Calu3 (cell line): ENCODE data around the gene WIPF3. TPM values are rescaled to one million over a fixed set of nuclear protein-coding genes. Genes with fewer than 3 reads are reported as not detected.
"Not testable (repeated sequence)": the region's sequence is repeated elsewhere in the genome, so short reads cannot be mapped to it uniquely, and the experiment has no call there.

ENCODE experiments used
- BruUV-seq: library from RNA; stranded (reverse); fragments of 400-500 nt; replicated peaks from 2 replicates; lab custom pipeline; 2021; lab: Mats Ljungman, UMichigan
- CTCF ChIA-PET: fragments of 300-600 bp; sonication (Branson Sonifier 250); formaldehyde crosslinking; loops from one replicate; lab custom pipeline; 2022; ENCODE audit warnings: antibody characterized with exemption; lab: Charles Lee
- DNase-seq: peaks from one replicate; pipeline ENCODE4 v3.0.0; 2022
- H3K27ac Mint-ChIP-seq: one replicate; pipeline ENCODE4 v1.8.0; 2022; ENCODE audit warnings: mixed read lengths; ENCODE audit not compliant: unreplicated experiment
- H3K27me3 Mint-ChIP-seq: one replicate; pipeline ENCODE4 v1.8.0; 2022; ENCODE audit warnings: mixed read lengths; ENCODE audit not compliant: unreplicated experiment
- H3K36me3 Mint-ChIP-seq: one replicate; pipeline ENCODE4 v1.8.0; 2022; ENCODE audit warnings: mild to moderate bottlenecking, moderate library complexity, mixed read lengths; ENCODE audit not compliant: insufficient read depth, unreplicated experiment
- H3K4me1 Mint-ChIP-seq: one replicate; pipeline ENCODE4 v1.8.0; 2022; ENCODE audit warnings: mild to moderate bottlenecking, low read depth, mixed read lengths; ENCODE audit not compliant: unreplicated experiment
- H3K4me3 Mint-ChIP-seq: one replicate; pipeline ENCODE4 v1.8.0; 2022; ENCODE audit warnings: mild to moderate bottlenecking, low read depth, moderate library complexity, mixed read lengths; ENCODE audit not compliant: unreplicated experiment
- H3K9me3 Mint-ChIP-seq: one replicate; pipeline ENCODE4 v1.8.0; 2022; ENCODE audit warnings: low read depth, mixed read lengths; ENCODE audit not compliant: unreplicated experiment
- intact Hi-C: fragments of 100-400 bp; cut with micrococcal nuclease; formaldehyde crosslinking; loops from one replicate; pipeline ENCODE4 v1.10.0; 2022; ENCODE audit not compliant: unreplicated experiment
- total RNA-seq: library from RNA; stranded (reverse); gene quantifications from 2 replicates; pipeline ENCODE4 v1.2.3, GENCODE V29; 2022
- TF ChIP-seq, protein P1 (sequence below): fragments of 200-600 bp; IDR thresholded peaks from one replicate; pipeline ENCODE4 v1.8.0; 2022; ENCODE audit warnings: antibody characterized with exemption; ENCODE audit not compliant: unreplicated experiment

Gene WIPF3
- total RNA-seq, 1 experiment from 2014 or later: 4.9 TPM

DNA sequence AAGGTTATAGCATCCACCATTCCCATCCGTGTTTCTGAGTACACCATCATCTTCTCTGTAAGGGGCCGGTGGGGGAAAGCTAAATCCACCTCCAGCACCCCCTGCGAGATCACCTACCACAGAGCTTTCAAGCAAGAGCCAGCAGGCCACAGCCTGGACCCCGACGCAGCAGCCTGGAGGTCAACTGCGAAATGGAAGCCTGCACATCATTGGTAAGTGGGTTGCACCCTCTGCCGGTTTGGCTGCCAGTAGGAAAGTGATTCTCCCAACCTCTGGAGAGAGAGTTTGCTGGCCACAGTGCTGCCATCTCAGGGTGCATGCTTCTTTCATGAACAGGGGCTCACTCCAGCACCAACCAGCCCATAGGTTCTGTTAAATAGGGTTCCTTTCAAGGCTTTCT, 81.7 kb downstream of the WIPF3 start:
- H3K27me3 Mint-ChIP-seq: no peaks in the 10 kb centered on the region
- H3K27ac Mint-ChIP-seq: no peak overlapping the region
- H3K4me3 Mint-ChIP-seq: no peak overlapping the region
- H3K9me3 Mint-ChIP-seq: no peaks in the 10 kb centered on the region
- no TSS peak for BruUV-seq
- CTCF ChIA-PET: no interaction called here
- H3K4me1 Mint-ChIP-seq: no peaks in the 10 kb centered on the region
- TF ChIP-seq, protein P1, sequence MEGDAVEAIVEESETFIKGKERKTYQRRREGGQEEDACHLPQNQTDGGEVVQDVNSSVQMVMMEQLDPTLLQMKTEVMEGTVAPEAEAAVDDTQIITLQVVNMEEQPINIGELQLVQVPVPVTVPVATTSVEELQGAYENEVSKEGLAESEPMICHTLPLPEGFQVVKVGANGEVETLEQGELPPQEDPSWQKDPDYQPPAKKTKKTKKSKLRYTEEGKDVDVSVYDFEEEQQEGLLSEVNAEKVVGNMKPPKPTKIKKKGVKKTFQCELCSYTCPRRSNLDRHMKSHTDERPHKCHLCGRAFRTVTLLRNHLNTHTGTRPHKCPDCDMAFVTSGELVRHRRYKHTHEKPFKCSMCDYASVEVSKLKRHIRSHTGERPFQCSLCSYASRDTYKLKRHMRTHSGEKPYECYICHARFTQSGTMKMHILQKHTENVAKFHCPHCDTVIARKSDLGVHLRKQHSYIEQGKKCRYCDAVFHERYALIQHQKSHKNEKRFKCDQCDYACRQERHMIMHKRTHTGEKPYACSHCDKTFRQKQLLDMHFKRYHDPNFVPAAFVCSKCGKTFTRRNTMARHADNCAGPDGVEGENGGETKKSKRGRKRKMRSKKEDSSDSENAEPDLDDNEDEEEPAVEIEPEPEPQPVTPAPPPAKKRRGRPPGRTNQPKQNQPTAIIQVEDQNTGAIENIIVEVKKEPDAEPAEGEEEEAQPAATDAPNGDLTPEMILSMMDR: no peak
- no peaks in the 10 kb centered on the region for H3K36me3 Mint-ChIP-seq
- intact Hi-C loops: no loop called here
- DNase-seq: no peak

DNA sequence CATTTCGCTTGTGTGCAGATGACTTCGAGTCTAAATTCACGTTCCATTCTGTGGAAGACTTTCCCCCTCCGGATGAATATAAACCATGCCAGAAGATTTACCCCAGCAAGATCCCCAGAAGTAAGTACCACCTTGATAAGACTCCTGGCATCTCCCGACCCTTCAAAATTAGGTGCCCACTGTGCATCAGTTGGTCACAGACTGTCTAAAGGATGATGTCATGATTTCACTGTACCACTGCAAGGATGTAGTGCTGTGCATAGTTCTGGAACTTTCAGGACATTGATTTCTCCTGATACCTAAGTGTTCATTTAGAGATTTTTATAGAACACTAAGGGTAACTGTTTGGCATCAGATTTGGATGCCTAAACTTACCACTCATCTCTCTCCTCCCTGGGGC, 83.0 kb downstream of the WIPF3 start:
- Mint-ChIP-seq H3K27ac (no peak overlapping the region), H3K4me1 (no peaks in the 10 kb centered on the region), H3K36me3 (no peaks in the 10 kb centered on the region), H3K27me3 (no peaks in the 10 kb centered on the region), H3K4me3 (no peak overlapping the region), H3K9me3 (no peaks in the 10 kb centered on the region)
- no peak for DNase-seq
- intact Hi-C loops: no loop called here
- BruUV-seq: no TSS peak
- TF ChIP-seq, protein P1: no peak
- CTCF ChIA-PET: interaction anchor here (0.5 to 0.8 kb wide), 2 partner anchors 11 to 20 kb away, joined by 3 to 5 read pairs; no protein-coding TSS in a partner anchor

DNA sequence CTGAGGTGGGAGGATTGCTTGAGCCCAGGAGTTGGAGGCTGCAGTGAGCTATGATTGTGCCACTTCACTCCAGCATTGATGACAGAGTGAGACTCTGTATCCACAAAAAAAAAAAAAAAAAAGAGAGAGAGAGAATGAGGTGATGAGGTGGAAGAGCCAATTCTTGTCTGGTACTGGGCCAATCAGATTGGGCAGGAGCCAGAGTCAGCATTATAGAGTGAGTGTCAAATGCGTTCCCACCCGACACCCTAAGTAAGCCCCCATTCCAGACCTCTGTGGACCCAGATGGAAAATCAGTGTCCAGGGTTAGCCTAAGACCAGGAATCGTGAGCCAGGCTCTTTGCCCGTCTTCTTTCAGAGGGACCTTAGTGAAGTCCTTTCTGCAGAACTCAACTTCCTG, 83.9 kb downstream of the WIPF3 start:
- intact Hi-C loops: no loop called here
- Mint-ChIP-seq H3K36me3 (no peaks in the 10 kb centered on the region), H3K4me1 (no peaks in the 10 kb centered on the region), H3K9me3 (no peaks in the 10 kb centered on the region), H3K27me3 (no peaks in the 10 kb centered on the region), H3K4me3 (no peak overlapping the region), H3K27ac (no peak overlapping the region)
- no peak for DNase-seq
- BruUV-seq: no TSS peak
- CTCF ChIA-PET: interaction anchor here (0.6 to 0.8 kb wide), 2 partner anchors 12 to 34 kb away, joined by 3 read pairs; no protein-coding TSS in a partner anchor
- TF ChIP-seq, protein P1: no peak

DNA sequence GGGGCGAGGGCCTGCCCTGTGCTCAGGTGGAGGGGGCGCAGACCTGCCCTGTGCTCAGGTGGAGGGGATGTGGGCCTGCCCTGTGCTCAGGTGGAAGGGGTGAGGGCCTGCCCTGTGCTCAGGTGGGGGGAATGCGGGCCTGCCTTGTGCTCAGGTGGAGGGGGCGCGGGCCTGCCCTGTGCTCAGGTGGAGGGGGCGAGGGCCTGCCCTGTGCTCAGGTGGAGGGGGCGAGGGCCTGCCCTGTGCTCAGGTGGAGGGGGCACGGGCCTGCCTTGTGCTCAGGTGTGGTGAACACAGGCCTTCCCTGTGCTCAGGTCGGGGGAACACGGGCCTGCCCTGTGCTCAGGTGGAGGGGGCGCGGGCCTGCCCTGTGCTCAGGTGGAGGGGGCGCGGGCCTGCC, 84.5 kb downstream of the WIPF3 start:
- H3K36me3 Mint-ChIP-seq, DNase-seq, H3K27me3 Mint-ChIP-seq, H3K4me1 Mint-ChIP-seq, H3K4me3 Mint-ChIP-seq, H3K27ac Mint-ChIP-seq, H3K9me3 Mint-ChIP-seq, BruUV-seq, intact Hi-C loops: not testable (repeated sequence)
- CTCF ChIA-PET: interaction anchor here (0.6 kb wide), 1 partner anchor 33 kb away, joined by 3 read pairs; no protein-coding TSS in a partner anchor

DNA sequence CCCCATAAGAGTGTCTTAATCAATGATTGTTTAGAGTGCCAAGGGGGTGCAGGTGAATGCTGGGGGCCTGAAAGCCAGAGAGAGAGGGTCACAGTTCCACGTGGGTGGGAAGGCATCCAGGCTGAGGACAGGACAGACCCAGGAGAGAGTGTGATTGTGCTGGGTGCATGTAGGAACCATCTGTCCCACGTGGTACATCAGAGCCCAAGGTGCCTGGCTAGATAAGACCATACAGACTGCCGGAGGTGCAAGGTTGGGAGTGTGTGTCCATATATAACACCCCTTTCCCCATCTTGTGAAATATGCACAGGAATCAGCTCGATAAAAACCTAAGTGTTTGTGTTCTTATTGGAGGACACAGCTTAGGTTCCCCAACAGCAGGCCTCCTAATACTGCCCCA, 85.5 kb downstream of the WIPF3 start:
- H3K27ac Mint-ChIP-seq: no peak overlapping the region
- intact Hi-C loops: no loop called here
- DNase-seq: no peak
- CTCF ChIA-PET: no interaction called here
- no TSS peak for BruUV-seq
- no peaks in the 10 kb centered on the region for H3K4me1 Mint-ChIP-seq
- no peak overlapping the region for H3K4me3 Mint-ChIP-seq
- H3K9me3 Mint-ChIP-seq: peaks cover under 1% of the 10 kb centered on the region
- TF ChIP-seq, protein P1: no peak
- H3K27me3 Mint-ChIP-seq: no peaks in the 10 kb centered on the region
- no peaks in the 10 kb centered on the region for H3K36me3 Mint-ChIP-seq
